Measurements from ENCODE around the gene SLC35B2. TPM values are rescaled to one million over a fixed set of nuclear protein-coding genes. Genes with fewer than 3 reads are reported as not detected.

The SLC35B2 gene
- total and polyA plus RNA-seq, 9 of the 15 experiments (the other 6 are each of a cell fraction or from before 2014, with no cell fraction given), result 14.5 to 59.1 (median 47.1) TPM

DNA sequence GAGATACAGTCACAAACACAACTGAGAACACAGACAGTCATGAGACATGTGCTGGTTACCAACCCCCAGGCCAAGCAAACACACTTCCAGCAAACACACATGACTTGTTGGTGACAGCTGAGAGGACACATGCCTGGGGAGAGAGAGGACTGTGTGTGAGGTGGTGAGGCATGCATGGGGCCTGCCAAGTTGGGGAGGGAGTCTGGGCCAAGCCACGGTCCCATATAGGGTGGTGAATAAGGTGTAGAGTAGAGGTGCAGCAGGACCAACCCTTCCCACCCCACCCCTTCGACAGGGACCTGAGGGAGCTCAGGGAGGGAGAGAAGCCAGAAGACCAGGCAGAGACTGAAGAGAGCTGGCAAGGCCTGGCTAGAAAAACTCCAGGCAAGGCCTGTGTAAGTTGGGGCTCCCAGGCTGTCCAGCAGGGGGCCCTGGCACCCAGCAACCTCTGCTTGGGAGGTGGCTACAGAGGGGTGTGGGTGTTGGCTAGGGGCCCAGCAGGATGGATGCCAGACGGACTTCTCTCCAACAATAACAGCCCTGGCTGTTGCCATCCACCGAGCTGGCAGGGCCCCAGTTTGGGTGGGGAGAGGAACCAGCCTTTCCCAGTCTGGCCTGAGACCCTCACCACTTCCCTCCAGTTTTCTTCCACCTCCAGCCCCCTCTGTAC, 35.9 kb downstream of the SLC35B2 start (continued):
- TF ChIP-seq, protein P1, sequence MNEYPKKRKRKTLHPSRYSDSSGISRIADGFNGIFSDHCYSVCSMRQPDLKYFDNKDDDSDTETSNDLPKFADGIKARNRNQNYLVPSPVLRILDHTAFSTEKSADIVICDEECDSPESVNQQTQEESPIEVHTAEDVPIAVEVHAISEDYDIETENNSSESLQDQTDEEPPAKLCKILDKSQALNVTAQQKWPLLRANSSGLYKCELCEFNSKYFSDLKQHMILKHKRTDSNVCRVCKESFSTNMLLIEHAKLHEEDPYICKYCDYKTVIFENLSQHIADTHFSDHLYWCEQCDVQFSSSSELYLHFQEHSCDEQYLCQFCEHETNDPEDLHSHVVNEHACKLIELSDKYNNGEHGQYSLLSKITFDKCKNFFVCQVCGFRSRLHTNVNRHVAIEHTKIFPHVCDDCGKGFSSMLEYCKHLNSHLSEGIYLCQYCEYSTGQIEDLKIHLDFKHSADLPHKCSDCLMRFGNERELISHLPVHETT (CRISPR knock-in tag; conservative IDR thresholded peaks at IDR 0.05 in 1 of 2, IDR thresholded peaks at IDR 0.05 in 1 of 2), result no peak
- TF ChIP-seq, protein P2, sequence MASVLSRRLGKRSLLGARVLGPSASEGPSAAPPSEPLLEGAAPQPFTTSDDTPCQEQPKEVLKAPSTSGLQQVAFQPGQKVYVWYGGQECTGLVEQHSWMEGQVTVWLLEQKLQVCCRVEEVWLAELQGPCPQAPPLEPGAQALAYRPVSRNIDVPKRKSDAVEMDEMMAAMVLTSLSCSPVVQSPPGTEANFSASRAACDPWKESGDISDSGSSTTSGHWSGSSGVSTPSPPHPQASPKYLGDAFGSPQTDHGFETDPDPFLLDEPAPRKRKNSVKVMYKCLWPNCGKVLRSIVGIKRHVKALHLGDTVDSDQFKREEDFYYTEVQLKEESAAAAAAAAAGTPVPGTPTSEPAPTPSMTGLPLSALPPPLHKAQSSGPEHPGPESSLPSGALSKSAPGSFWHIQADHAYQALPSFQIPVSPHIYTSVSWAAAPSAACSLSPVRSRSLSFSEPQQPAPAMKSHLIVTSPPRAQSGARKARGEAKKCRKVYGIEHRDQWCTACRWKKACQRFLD (CRISPR knock-in tag; IDR thresholded peaks at IDR 0.05), result no peak
- TF ChIP-seq MEIS2 (IDR thresholded peaks at IDR 0.05; ENCODE audit: partially characterized antibody), result no peak
- no peak for TF ChIP-seq NCOA4 (IDR thresholded peaks at IDR 0.05; ENCODE audit: partially characterized antibody)
- TF ChIP-seq, protein P3, sequence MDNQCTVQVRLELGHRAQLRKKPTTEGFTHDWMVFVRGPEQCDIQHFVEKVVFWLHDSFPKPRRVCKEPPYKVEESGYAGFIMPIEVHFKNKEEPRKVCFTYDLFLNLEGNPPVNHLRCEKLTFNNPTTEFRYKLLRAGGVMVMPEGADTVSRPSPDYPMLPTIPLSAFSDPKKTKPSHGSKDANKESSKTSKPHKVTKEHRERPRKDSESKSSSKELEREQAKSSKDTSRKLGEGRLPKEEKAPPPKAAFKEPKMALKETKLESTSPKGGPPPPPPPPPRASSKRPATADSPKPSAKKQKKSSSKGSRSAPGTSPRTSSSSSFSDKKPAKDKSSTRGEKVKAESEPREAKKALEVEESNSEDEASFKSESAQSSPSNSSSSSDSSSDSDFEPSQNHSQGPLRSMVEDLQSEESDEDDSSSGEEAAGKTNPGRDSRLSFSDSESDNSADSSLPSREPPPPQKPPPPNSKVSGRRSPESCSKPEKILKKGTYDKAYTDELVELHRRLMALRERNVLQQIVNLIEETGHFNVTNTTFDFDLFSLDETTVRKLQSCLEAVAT (IDR thresholded peaks at IDR 0.05), result no peak; a peak in 1 of 4 replicates
- TF ChIP-seq ZZZ3 (IDR thresholded peaks at IDR 0.05), result no peak
- no peak for TF ChIP-seq NFIX (CRISPR knock-in tag; IDR thresholded peaks at IDR 0.05; ENCODE audit: low read depth)
- TF ChIP-seq SRSF9 (IDR thresholded peaks at IDR 0.05; ENCODE audit: borderline replicate concordance, low read depth, low read length), result no peak
- TF ChIP-seq MTA2 (IDR thresholded peaks at IDR 0.05; ENCODE audit: low read depth), result no peak
- TF ChIP-seq, protein P4, sequence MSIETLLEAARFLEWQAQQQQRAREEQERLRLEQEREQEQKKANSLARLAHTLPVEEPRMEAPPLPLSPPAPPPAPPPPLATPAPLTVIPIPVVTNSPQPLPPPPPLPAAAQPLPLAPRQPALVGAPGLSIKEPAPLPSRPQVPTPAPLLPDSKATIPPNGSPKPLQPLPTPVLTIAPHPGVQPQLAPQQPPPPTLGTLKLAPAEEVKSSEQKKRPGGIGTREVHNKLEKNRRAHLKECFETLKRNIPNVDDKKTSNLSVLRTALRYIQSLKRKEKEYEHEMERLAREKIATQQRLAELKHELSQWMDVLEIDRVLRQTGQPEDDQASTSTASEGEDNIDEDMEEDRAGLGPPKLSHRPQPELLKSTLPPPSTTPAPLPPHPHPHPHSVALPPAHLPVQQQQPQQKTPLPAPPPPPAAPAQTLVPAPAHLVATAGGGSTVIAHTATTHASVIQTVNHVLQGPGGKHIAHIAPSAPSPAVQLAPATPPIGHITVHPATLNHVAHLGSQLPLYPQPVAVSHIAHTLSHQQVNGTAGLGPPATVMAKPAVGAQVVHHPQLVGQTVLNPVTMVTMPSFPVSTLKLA (conservative IDR thresholded peaks at IDR 0.05), result 0 out of 4 replicates have a peak, but pooled peaks of 1 of the 2 experiments have one; percentile 27
- peak; percentile 84 for TF ChIP-seq ZBTB7A (IDR thresholded peaks at IDR 0.05; ENCODE audit: borderline replicate concordance, control insufficient read depth, low read depth, low read length)
- TF ChIP-seq, protein P5, sequence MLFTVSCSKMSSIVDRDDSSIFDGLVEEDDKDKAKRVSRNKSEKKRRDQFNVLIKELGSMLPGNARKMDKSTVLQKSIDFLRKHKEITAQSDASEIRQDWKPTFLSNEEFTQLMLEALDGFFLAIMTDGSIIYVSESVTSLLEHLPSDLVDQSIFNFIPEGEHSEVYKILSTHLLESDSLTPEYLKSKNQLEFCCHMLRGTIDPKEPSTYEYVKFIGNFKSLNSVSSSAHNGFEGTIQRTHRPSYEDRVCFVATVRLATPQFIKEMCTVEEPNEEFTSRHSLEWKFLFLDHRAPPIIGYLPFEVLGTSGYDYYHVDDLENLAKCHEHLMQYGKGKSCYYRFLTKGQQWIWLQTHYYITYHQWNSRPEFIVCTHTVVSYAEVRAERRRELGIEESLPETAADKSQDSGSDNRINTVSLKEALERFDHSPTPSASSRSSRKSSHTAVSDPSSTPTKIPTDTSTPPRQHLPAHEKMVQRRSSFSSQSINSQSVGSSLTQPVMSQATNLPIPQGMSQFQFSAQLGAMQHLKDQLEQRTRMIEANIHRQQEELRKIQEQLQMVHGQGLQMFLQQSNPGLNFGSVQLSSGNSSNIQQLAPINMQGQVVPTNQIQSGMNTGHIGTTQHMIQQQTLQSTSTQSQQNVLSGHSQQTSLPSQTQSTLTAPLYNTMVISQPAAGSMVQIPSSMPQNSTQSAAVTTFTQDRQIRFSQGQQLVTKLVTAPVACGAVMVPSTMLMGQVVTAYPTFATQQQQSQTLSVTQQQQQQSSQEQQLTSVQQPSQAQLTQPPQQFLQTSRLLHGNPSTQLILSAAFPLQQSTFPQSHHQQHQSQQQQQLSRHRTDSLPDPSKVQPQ (CRISPR knock-in tag; IDR thresholded peaks at IDR 0.05; ENCODE audit: borderline replicate concordance), result no peak
- TF ChIP-seq PHF20 (IDR thresholded peaks at IDR 0.05; ENCODE audit: partially characterized antibody), result no peak
- TF ChIP-seq SMARCE1 (IDR thresholded peaks at IDR 0.05), result no peak
- no peak for TF ChIP-seq FUS (optimal IDR thresholded peaks at IDR 0.05; ENCODE audit: low read depth, low read length)
- no peak for TF ChIP-seq RHOXF2B (CRISPR knock-in tag; conservative IDR thresholded peaks at IDR 0.05)
- TF ChIP-seq LEF1 (IDR thresholded peaks at IDR 0.05), result no peak
- TF ChIP-seq MED1 (CRISPR knock-in tag; IDR thresholded peaks at IDR 0.05; ENCODE audit: borderline replicate concordance), result no peak
- TF ChIP-seq MYBL2 (IDR thresholded peaks at IDR 0.05; ENCODE audit: low read depth), result no peak
- TF ChIP-seq MYBL2 (CRISPR knock-in tag; IDR thresholded peaks at IDR 0.05; ENCODE audit: borderline replicate concordance), result no peak

Data from K562 (cell line).